ENCODE results near the gene CHRNA5.
"Not testable (repeated sequence)": the region's sequence is repeated elsewhere in the genome, so short reads cannot be mapped to it uniquely, and the experiment has no call there.

The CHRNA5 gene

GRCh38 chr15:78565951-78566774, 843 bp downstream of the CHRNA5 start:
- DNase-seq (ENCODE audit: low read depth in 2 of 2): no peak

GRCh38 chr15:78567531-78567930, 2.2 kb downstream of the CHRNA5 start:
- no peak for DNase-seq (ENCODE audit: low read depth in 2 of 2)

- DNase-seq (ENCODE audit: low read depth in 2 of 2): no peak
Measured at GRCh38 chr15:78570710-78571109, 5.4 kb downstream of the CHRNA5 start.

- DNase-seq (ENCODE audit: low read depth in 2 of 2): no peak
Measured at GRCh38 chr15:78571382-78571781, 6.1 kb downstream of the CHRNA5 start.

- DNase-seq (ENCODE audit: low read depth in 2 of 2): no peak
Measured at GRCh38 chr15:78573416-78573815, 8.1 kb downstream of the CHRNA5 start.

GRCh38 chr15:78574944-78575343, 9.6 kb downstream of the CHRNA5 start:
- DNase-seq (ENCODE audit: low read depth in 2 of 2): no peak

- DNase-seq (ENCODE audit: low read depth in 2 of 2): no peak
Measured at GRCh38 chr15:78597583-78597982, 32.3 kb downstream of the CHRNA5 start.

GRCh38 chr15:78598348-78598747, 33.0 kb downstream of the CHRNA5 start:
- no peak for DNase-seq (ENCODE audit: low read depth in 2 of 2)

- DNase-seq (ENCODE audit: low read depth in 2 of 2): no peak
Measured at GRCh38 chr15:78599189-78599588, 33.9 kb downstream of the CHRNA5 start.

GRCh38 chr15:78603467-78603866, 38.1 kb downstream of the CHRNA5 start:
- no peak for DNase-seq (ENCODE audit: low read depth in 2 of 2)

- no peak for DNase-seq (ENCODE audit: low read depth in 2 of 2)
Measured at GRCh38 chr15:78604420-78604819, 39.1 kb downstream of the CHRNA5 start.

GRCh38 chr15:78605201-78605600, 39.9 kb downstream of the CHRNA5 start:
- DNase-seq (ENCODE audit: low read depth in 2 of 2): no peak

GRCh38 chr15:78605680-78606079, 40.4 kb downstream of the CHRNA5 start:
- DNase-seq (ENCODE audit: low read depth in 2 of 2): no peak

GRCh38 chr15:78609551-78609950, 44.2 kb downstream of the CHRNA5 start:
- DNase-seq (ENCODE audit: low read depth in 2 of 2): not testable (repeated sequence)

- DNase-seq (ENCODE audit: low read depth in 2 of 2): no peak
Measured at GRCh38 chr15:78614021-78614420, 48.7 kb downstream of the CHRNA5 start.

GRCh38 chr15:78615151-78615589, 49.9 kb downstream of the CHRNA5 start:
- DNase-seq (ENCODE audit: low read depth in 2 of 2): no peak

- no peak for DNase-seq (ENCODE audit: low read depth in 2 of 2)
Measured at GRCh38 chr15:78616506-78616905, 51.2 kb downstream of the CHRNA5 start.

- no peak for DNase-seq (ENCODE audit: low read depth in 2 of 2)
Measured at GRCh38 chr15:78617076-78617475, 51.8 kb downstream of the CHRNA5 start.

- DNase-seq (ENCODE audit: low read depth in 2 of 2): no peak
Measured at GRCh38 chr15:78617516-78617915, 52.2 kb downstream of the CHRNA5 start.

- no peak for DNase-seq (ENCODE audit: low read depth in 2 of 2)
Measured at GRCh38 chr15:78618064-78618463, 52.7 kb downstream of the CHRNA5 start.

- peak; percentile 61 to 74 for DNase-seq (ENCODE audit: low read depth in 2 of 2)
Measured at GRCh38 chr15:78618490-78618934, 53.2 kb downstream of the CHRNA5 start.

- DNase-seq (ENCODE audit: low read depth in 2 of 2): no peak
Measured at GRCh38 chr15:78619022-78619950, 54.0 kb downstream of the CHRNA5 start.
